CD4-positive, alpha-beta T cell treated with Interleukin-6 for 4 hours (primary cell): Measurements from ENCODE around the gene FOXP1.

Experiments used
- DNase-seq: peaks from one replicate; pipeline ENCODE4 v3.0.0-alpha.2; 2020; ENCODE audit warnings: mixed read lengths

FOXP1 gene

DNA sequence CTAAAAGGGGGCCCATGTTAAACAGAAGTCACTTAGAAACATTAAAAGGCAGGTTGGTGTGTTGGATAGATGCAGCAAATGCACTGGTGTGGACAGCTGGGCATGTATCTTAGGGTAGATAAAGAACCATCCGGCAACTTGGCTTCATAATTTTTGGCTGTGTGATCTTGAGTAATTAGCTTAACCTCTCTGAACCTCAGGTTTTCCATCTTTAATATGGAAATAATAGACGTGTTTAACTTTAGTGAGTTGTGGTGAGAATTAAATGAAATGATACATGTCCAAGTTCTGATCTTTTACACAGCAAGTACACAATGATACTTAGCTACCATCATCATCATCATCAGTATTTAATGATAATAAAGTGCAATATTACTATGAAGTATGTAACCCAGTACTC, 330.4 kb downstream of the FOXP1 start:
- no peak for DNase-seq

DNA sequence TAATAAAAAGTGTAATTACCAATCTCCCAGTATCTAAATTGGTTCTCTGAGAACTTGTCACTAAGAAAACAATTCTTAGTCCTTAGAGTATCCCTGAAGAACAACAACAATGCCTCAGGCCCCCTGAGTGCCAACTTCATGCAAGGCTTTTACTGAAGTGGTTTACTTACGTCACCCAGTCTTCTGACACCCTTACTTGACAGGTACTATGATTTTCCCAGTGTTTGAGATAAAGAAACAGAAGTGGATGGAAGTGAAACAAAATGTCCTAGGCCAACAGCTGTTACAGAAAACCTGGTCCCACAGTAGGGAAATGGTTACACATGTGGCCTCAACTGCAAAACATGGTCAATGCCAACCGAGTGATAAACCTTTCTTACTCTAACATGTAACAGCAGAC, 331.1 kb downstream of the FOXP1 start:
- no peak for DNase-seq

DNA sequence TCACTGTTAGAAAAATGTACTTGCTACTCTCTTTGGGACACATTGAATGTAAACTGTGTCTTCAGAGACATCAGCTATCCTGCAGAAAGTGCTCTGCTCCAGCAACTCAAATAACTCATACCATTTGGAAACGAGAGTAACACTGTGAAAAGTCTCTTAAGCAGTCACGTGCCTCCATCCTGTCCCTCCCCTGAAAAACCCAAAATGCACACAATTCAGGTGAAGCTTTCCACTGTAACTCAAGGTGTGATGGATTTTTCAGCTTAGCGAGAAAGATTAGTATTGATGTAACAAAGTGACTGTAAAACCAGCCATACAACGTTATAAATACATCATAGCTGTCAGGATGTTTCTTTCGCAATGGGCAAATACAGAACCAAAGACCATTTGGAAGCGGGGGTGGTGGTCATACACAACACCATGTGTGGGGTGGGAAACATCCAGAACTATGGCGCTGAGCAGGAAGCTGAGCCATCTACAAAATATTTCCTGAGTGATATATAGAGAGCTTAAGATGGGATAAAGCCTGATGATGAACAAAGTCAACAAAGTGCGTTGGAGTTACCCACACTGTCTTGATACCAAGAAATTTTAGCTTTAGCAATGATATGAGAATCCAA, 332.3 kb downstream of the FOXP1 start:
- DNase-seq: no peak

DNA sequence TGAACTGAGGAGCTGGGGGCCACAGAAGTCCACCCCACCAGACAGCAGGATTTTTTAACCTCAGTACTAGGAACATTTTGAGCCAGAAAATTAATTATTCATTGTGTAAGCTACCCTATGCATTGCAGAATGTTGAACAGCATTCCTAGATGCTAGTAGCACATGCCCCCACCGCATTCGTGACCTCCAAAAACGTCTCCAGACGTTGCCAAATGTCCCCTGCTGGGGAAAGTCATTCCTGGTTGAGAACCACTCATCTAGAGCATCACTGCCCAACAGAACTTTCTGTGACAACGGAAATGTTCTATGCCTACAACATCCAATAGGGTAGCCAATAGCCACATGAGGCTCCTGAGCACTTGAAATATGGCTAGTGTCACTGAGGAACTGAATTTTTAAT, 333.5 kb downstream of the FOXP1 start:
- no peak for DNase-seq

DNA sequence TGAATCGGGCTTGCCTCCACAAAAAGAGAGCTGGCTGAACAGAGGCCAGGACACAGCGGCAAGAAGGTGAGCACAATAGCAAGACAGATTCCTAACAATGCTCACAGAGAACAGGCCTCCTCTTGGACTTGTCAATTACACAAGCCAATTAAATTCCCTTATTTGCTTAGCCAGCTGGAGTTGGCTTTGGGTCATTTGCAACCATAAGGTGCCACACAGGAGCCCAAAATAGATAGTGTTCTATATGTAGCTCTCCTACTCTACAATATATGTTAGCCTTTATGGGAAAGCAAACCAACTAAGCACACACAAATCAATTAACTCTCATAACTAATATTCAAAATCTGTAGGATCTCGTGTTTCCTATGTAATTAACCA, 335.6 kb downstream of the FOXP1 start:
- DNase-seq: no peak

DNA sequence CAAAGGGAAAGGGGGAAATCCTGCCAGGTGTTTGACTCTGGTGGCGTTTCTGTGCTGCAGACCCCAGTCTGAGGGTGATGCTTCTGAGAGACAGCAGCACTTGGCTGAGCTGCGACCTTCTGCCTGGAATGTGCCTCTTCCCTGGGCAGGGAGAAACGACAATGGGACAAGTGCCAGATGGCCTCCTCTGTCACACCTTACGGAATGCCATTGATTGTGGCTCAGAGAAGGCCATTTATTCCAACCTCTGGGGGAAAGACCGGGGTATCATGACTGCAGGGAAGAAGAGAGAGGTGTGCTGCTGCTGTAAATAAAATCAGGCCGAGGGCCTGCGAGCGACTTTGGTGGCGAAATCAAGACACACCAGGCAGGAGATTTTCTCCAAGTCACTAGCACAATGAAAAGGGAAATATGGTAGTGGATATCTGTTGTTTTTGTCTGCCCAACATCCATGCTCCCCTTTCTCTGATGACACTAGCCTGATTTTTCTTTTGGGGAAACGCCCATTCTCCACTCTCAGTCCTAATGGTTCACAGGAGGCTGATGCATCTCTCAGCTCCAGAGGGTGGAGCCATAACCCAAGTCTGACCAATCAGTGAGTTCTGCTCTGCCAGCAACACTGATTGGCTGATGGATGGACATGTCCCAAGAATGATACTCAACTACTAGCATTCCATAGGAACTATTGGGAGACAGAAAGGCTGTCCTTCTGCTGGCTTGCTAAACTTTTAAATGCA, 336.1 kb downstream of the FOXP1 start:
- peak; percentile 29 for DNase-seq

DNA sequence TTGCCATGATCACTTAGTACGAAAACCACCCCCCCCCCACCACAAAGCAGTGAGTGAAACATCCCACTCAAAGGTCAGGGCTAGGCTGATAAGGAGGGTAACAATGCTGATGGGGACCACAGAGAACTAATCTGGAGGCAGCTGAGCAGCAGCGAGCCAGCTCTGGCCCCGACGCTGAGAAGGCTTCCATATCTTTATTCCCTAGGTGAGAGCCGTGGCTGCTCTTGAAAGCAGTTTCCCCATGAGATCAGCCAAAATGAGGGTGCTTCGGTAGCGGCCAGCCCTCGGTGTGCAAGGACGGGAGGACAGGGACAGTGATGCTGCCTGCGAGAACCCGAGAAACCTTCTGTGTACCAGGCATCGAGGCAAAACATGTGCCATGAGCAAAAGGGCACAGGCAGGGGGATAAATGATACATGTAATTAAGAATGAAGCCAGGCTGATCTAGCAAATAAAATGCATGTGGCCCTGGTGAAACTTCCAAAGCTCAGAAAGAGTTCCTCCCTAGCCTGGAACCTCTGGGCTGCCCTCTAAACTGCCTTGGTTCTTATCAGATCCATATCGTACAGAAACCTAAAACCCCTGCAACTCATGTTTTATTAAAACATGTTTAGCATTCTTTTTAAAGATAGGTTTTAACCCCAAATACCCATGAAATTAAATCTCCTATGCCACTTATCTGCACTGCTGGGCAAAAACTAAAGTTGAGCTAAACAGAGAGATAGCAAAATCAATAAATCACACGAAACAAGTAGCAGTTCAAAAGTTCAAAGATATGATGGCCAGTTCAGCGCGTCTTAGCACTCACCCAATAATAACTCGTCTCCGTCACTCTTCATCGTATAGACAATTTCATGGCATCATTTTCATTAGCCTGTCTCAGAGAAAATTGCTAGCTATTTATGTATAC, 337.3 kb downstream of the FOXP1 start:
- DNase-seq: no peak

DNA sequence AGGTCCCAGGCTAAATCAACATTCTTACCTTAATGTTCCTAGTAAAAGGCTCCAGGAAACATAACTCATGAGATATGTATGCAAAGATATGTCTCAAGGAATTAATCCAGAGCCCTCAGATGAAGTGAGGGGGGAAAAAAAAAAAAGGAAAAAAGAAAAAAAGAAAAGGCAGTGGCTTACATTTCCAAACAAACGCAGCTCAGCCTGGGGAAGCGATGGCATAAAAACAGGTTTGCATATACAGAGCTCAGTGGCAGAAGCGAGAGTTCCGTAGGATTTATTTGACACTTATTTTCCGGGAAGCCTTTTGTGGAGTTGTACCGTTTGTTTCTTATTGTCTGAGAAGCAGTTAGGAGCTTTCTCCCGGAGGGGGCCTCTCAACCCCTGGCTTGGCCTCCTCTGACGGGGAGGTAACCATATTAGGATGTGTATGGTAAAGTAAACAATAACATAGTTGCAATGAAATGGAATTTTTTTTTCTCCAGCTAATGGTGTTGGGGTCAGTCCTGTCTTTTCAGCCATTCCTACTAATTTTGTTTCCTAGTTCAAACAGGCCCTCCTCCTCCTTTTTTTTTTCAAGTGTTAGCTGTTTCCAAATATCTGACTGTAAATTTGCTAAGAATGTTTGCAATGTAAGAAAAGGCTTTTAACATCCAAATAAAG, 338.6 kb downstream of the FOXP1 start:
- DNase-seq: no peak

DNA sequence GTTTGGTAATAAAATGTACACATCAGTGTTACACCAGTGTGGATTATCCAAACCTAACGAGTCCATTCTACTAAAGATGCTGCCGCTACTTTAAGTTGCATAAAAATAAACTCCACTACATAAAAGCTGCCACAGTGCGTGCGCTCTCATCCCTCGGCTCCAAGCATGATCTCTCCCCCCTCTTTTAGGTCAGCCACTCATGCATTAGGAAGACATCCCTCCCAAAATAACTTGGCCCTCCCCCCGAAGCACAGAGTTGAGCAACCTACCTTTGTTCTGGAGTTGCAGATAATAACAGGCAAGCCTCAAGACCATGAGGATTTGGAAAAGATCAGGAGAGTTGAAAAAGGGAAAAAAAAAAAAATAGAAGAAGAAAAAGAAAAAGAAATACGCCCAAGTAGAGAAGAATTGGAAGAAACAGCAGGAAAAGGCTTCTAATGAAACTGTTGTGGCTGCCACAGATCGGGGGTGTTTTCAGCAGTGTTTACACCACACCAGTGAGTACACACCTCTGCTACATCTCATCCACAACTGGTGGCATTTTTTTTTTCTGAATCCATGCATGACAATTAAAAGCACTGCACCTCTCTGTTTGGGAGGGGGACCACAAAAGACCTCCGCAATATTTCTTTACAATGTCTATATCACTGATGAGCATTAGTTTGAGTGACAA, 339.2 kb downstream of the FOXP1 start:
- no peak for DNase-seq

DNA sequence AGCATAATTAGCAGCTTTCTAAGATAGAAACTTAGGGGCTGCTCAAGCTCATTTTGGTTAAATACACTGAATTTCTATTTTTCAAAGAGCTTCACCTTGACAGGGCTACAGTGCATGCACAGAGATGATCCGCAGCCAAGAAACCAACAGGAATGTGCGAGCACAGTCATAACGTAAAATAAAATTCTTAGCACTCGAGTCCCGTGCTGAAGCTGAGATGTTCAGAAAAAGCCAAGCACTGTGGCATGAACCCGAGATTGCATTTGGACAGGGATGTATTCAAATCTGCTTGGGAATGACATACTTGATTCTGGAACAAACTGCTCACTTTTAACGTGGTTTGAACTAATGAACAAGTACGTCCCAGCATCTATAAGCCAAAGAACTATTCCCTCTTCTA, 340.3 kb downstream of the FOXP1 start:
- DNase-seq: no peak

DNA sequence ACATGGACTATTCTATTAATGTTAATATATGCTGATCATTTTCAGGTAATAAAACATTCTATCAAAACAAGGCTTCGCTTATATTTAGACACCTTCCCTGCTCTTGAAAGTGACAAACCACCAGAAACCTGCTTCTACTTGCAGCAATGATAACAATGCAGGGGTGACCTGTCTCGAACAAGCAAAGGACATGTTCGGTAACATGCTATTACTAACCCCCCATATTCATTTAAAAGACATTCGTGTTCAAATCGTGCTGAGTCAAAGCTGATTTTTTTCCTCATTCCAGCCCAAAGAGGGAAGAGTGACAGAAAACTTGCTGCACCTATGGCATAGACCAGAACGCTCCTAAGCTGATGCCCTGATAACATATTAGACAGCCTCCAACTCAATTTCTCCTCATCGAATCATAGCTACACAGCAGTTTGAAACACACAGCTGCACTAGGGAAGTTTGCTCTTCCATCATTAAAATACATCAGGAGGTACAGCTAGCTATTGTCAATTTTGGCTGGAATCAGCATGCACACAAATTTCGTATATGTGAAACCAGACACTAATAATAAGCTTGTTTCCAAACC, 341.5 kb downstream of the FOXP1 start:
- DNase-seq: no peak

DNA sequence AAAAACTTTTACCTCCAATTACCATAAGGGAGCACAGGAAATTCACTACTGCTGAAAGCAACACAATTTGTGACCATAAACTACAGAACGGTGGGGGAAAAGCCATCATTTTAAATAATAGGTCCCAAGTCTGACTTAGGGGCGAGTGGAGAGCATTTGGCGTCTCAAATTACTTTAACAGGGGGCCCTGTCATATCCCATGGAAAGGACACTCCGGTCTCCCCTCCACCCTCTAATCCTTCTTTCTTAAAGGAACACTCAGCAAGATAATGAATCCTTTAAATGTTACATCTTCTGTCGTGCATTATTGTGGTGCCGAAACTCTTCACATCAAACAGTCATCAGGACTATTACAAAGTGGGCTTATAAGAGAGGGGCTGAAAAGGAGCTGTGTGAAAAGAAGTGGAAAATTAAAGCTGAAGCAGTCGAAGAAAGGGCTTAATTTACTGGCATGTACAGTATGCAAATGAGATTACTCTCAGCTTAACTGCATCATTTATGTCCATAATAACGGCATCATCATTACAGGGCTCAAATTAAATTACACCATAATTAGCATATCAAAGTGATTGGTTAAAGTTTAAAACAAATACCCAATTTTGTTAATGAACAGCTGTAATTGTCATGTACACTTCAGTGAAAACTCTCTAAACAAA, 342.2 kb downstream of the FOXP1 start:
- DNase-seq: no peak

DNA sequence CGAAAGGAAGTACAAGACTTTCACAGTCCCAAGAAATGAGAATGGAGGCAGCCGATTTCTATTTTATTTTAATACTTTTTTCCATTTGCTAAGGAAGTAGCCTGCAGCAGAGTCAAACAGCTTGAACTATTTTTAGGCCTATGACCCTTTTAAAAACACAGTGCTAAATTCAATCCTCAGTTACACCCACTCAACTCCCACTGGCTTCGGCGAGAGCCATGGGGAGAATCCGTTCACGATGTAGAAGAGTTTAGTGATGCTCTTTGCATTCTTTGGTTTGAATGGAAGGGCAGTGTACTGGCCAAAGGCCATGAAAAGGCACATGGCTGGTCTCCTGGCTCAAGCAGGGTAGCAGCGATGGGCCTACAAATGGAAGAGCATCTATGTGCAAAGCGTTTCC, 343.5 kb downstream of the FOXP1 start:
- DNase-seq: no peak

DNA sequence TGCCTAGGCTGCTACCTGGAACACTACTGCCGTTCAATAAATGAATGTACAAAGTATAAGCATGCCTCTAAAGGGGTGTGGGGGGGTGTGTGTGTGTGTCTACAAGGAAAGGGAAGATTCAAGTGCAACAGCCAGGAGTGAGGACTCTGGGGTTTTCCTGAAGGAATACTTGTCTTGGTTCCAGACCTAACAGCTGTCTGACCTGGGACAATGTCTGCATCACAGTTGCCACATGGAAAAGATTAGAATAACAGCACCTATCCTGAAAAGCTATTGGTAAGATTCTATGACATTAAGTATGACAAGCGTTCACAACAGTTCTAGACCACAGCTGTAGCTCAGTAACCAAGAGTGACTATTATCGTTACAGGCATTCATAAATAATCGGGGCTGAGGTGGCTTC, 345.2 kb downstream of the FOXP1 start:
- no peak for DNase-seq

DNA sequence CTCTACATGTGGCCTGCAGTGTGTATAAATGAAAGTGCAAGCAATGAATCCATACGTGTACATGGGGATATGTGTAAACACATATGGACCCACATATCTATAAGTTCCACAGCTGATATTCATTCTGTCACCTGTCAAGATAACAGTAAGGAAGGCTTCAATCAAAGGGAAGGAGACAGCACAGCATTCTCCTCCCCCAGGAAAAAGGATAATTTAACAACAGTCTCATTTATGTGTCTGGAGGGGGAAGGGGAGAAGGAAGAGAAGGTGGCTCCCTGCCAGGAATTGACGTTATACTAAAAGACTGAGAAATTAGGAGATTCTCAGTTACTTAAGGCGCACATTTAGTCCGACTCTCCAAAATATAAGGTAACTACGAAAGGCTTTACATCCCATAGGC, 345.9 kb downstream of the FOXP1 start:
- no peak for DNase-seq

DNA sequence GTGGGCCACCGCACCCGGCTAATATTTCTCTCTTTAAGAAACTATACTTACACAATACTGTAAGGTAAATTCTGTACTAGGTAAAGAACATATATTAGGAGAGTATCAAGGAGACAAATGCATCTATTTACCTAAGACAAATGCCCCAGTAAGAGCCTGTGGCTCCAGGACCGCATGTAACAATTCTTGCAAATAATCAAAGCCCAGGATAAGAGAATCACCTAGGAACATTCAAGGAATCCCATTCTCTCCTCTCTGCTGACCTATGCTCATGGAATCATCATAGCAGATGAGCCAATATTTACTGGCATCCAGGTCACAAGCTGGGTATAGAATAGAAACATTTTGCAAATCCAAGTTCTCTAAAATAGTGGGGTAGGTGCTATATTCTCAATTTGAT, 347.7 kb downstream of the FOXP1 start:
- no peak for DNase-seq

DNA sequence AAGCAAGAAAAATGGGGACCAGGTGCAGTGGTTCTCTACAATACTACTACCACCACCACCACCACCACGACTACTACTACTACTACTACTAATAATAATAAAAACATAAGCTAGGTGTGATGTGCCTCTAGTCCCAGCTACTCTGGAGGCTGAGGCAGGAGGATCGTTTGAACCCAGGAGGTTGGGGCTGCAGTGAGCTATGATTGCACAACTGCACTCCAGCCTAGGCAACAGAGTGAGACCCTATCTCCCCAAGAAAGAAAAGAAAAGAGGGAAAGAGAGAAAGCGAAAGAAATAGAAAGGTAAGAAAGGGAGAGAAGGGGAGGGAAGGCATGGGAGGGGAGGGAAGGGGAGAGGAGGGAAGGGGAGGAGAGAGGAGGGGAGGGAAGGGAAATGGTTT, 350.6 kb downstream of the FOXP1 start:
- DNase-seq: no peak

DNA sequence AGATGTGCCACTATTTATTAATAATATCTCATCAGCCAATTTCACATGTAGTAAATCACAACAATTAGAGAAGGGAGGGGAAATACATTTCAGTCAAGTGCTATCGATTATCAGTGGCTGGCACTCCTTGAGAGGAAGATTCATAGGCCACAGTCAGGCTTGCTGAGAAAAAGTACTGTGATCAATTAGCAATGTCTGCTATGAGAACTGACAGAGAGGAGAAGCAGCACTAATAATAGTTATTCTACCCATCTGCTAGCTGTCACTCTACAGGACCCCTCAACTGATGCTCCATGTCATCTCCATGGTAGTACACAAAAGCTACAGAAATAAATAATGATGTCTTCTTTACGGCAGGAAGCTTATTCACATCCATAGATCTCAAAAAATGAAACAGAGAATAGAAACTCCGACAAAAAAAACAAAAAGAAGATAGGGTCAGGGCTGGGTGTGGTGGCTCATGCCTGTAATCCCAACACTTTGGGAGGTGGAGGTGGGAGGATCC, 351.3 kb downstream of the FOXP1 start:
- DNase-seq: no peak

DNA sequence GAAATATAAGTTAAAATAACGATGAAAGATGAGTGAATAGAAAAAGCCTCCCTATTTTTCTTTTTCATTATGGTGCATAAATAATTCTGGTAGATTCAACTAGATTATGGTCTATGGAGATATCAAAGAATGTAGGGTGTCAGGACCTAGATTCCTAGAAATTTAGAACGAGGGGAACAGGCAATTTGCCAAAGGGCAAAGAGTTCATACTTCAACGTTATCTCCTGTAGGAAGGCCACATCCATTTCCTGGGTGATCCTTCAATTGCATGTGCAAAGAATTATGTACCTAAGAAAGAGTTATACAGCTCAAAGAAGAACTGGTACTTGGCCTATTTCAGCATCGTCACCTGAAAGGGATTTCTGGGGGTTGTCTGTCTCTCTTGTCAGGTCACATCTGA, 351.8 kb downstream of the FOXP1 start:
- DNase-seq: no peak

DNA sequence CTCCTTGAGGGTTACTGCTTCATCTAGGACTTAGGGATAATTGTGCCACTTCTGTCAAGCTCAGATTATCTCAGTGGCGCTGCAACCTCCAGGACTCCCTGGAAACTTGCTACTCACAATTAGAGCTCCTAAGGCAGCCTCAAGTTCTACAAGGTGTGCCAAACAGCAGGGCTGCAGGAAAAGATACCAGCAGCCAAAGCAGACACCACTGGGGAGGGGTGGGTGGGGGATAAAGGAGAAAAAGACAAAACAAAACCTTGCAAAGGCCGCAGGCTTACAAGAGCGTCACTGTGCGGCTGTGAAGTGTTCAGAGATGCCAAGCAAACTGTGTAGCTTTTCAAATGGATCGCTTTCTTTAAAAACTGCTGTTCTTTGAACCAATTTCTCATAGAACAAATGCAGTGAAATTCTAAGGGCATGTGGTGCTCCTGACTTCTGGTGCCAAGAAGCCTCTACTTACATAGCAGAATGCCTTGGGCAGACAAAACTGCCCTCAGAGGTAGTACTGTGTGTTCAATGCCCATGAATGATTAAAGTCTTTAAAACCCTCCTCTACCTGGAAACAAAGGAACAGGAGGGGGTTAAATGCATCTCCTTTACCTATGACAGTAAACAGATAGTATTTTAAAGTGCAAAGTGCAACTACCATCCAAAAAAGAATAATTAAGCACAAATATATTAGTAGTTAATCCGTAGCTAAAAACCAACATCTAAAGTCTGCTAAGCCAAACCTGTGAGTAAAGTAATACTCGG, 353.4 kb downstream of the FOXP1 start:
- peak; percentile 58 for DNase-seq
